NCI-H146 treated with DMSO at 0.1 percent for 48 hours (cell line): Measurements from ENCODE around the gene CNPY1.

Experiments used
- DNase-seq: peaks from one replicate; lab custom pipeline; 2025; ENCODE audit not compliant: unreplicated experiment; lab: John Stamatoyannopoulos, UW

The CNPY1 gene

DNA sequence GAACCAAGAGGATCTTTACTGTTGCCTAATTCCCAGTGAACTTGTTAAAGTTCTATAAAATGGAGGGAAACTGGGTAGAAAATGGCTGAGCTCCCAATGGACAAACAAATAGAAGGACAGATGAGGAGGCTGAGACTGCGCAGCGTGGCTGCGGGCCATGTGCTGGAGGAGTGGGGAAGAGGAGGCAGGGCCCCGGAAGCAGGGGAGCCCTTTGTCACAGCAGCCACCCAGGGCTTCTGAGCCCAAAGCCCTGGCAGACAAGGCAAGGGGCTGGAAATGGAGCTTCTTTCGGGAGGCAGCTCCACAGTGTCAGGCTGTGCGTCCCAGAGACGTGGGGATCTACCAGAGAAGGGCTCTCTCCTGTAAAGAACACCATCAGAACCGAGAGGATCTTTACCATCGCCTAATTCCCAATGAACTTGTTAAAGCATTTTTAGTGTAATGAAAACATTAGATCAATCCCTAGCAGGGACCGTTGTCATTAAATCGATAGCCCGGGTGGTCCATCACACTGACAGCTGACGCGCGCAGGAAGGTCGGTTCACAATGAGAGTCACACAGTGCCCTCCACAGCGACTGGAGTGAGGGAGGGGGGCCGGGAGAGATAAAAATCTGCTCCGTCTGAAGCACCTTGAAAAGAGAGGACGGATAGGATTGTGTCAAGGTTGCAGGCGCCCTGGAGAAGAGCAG is 14.0 kb upstream of the CNPY1 start:
- no peak for DNase-seq

DNA sequence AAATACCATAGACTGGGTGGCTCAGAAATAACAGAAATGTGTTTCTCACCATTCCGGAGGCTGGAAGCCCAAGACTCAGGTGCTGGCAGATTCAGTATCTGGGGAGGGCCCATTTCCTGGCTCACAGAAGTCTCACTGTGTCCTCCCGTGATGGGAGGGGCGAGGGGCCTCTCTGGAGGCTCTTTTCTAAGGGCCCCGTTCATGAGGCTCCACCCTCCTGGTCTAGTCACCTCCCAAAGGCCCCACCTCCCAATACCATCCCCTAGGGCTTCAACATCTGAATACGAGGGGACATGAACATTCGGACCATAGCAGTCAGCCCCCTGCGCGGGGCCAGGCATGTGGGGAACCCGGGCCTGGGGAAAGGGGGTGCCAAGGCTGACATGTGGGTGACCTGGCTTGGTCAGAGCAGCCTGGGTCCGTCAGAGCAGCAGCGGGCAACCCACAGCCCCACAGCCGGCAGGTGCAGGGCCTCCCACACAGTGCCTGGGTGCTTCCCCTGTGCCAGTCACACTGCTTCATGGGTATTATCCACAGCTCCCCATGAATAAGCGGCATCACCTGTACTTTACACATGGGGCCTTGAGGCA is 13.3 kb upstream of the CNPY1 start:
- no peak for DNase-seq

DNA sequence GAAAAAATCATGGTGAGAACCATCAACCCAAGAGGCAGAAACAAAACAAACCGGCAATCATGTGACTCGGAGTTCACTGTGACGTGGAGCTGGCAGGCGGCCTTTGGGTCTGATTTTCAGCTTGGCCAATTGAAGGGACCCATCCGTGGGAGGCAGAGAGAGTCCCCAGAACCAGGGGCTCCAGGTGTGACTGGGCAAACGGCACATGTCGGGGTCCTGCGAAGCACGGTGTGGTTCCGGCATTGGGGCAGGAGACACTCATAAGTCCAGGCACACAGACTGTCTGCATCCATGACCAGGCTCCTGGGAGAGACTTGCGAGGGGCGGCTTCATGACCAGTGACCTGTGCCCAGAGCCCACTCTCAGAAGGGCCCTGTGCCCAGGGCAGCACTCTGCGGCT is 12.6 kb upstream of the CNPY1 start:
- DNase-seq = no peak

DNA sequence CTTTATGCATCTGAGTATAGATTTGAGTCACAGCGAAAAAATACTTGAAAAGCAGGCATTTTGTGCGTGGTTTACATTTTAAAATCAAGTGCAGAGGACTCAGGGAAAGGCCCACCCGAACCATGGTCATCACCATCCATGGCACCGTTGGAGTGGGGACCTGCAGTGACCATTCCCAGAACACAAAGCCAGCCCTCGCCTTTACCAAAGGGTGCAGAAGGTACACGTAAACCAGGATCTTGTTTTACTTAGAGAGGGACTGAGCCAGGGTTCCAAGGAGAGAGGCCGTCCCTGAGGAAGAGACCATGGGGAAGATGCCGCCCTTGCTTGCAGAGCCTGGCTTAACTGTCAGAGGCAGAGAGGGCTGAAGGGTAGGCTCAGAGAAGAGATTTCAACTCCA is 12.0 kb upstream of the CNPY1 start:
- no peak for DNase-seq

DNA sequence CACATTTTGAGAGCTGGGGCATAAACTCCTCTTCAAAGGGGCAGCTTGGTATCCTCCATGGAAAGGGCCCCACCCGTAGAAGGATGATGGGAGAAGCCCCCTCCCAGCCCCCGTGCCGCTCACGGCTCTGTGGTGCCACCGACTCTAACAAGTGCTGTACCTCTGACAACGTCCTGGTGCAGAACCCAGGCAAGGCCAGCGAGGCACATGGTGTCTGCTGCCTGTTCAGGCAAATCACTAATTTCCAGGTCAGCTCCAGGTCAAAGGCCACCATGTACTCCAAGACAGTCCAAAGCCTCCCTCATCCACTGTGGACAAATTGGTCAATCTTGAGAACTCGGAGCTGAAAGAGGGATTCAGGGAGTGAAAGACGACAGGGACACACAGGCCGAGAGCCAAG is 11.4 kb upstream of the CNPY1 start:
- no peak for DNase-seq

DNA sequence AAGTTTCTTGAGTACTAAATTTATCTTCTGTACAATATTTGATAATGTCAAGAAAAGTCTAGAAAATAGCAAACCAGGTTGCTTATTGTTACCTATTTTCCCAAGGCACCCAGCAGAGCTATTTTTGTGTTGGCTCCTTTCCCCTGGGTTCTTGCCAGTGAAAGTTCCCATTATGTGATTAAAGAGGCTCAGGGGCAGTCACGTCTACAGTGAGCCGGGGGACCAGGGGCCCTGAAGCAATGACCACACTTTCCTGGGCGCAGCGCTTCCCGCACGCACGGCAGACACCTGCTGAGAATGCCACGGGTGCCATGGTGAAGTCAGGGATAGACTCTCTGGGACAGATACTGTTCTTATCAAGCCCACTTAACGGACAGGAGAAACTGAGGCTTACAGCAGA is 10.4 kb upstream of the CNPY1 start:
- DNase-seq = no peak

DNA sequence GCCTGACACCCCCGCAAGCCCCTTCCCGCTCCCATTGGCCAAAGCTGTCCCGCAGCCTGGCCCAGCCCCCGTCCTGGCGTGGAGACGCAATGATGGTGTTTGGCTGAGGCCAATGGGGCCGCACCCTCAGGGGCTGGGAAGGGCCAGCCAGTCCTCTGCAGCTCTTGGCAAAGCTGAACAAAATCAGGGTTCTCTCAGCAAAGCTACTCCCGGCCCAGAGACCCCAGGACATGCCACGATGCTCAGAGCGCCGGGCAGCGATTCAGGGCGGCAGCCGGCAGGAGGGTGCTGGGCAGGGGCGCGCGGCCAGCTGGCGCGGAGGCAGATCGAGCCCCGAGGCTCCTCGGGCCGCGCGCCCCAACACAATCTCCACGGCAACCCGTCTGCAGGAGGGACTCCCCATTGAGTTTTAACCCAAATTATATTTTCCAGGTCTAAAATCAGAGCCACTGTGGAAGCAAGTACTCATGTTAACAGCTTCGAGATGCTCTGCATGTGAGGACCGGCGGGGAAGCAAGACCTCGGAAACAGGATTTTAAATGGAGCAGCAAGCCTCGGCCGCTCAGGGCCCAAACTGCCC is 8.8 kb upstream of the CNPY1 start:
- DNase-seq = no peak

DNA sequence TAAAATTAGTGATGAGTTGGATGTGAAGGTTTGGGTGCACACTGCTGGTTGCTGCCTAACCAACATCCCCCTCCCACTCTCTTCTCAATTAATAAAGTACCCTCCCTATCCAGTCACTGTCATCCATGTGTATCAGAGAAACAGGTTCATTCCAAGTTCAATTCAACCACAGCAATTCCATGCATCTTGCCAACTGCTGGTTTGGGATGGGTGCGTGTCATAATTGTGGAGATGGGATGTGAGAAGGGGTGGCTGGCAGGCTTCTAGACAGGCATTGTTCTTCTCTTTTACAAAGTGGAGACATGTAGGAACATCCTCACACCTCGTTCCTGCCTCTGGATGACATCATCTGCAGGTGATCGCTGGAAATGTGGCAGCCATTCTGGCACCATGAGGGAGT is 7.5 kb upstream of the CNPY1 start:
- no peak for DNase-seq

DNA sequence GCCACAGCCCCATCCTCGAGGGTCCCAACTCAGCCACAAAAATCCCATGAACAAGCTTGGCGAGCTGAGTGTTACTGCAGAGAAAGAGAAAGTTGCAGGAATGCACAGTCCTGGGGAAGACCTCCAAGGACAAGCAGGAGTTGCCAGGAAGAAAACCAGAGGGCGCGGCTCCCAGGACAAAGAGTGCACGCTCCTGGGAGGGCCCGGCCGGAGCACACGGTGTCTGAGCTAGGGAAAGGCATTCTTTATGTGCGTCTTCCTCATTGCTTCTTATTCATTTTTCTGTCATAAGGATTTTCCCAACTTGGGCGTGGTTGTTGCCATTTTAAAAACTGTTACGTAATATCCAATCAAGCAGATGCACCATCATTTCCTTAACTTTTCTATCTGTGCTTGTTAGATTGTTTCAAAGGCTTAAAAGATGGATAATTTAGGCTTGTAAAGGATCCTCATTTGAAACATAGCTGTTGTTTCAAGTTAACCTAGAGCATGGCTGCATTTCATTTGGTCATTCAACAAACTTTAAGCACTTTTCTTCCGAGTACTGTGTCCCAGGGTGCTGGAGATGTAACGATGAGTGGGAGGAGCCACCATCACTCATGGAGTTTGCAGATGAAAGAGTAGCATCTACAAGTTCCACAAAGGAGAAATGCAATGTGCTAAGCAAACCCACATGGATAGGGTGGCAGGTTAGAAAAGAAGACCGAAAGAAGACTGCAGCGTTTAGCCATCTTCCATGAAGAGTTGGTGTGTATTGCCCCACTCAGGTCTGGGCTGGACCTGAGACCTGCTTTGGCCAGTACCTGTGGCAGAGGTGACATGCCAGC is 5.6 kb upstream of the CNPY1 start:
- no peak for DNase-seq

DNA sequence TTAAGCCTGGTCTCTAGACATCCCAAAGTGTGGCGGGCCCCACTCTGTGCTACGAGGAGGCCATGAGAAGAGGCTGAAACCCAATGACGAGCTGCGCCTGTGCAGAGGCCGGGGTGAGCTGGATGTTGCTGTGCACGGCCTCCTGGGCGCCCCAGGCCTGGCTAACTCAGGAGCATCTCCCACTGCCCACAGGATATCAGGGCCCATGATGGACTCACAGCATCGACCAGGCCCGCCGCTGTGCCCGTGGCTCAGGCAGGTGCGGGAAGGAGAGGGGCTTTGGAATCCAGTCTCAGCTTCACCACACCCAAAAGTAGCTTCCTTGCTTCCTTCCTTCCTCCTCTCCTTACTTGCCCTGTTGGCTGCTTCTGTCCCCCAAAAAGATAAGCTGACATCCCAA is 4.6 kb upstream of the CNPY1 start:
- no peak for DNase-seq

DNA sequence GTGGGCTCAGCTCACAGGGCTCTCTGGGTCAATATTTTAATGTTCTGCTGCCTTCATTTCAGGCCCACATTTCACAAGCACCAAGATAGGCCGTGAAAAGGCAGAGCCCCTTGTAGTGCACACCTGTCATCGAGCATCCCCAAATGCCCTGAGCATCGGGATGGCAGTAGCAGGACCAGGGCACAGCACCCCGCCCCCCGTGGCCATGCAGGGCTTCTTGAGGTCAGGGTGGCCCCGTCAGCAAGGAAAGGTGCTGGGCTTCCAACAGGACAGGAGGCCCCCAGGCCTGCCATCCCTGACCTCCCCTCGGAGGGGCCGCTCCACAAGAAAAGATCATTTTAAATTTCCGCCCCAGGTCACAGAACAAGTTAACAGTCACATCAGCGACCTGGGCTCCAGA is 2.9 kb upstream of the CNPY1 start:
- DNase-seq = no peak

DNA sequence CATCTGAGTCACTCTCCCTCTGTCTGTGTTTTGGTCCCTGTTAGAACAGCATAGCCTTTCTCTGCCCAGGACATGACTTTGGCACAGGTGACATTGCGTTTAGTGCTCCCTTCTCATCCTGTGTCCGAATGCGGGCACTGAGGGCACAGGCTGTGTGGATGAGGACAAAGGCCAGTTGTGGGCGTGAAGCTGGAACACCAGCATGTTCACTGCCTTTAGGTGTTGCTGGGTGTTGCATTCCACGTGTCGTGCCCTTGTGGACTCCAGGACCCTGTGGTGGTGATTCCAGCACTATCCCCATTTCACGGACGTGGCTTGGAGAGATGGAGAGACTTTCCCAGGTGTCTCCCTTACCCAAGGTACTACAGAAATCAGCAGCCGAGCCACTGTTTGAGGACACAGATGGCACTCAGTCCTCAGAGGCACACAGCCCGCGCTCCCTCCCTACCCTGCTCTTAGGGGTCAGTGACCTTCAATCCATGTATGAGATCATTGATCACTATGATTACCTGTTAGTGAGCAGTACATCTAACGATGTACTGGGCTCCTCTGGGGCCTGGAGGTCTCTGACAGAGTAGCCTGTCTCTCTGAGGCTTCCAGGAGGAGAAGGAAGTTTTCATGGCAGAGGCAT is 917 bp upstream of the CNPY1 start:
- no peak for DNase-seq

DNA sequence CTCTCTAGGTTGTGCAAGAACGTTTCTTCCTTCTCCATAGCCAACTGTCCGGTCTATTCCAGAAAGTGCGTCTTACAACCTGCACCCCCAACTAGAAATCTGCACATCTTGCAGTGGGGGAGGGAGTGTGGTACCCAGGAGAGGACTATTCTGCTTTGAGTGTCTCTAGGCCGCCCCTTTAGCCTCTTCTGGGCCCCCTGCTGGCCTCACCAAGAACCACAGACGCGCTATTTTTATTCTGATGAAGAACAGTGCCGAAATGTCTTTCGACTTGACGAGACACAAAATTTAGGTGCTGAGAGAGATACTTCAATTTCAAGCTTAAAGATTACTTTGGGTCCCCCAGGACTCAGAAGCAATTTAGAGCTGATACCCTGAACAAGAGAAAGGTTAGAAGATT is 1.0 kb downstream of the CNPY1 start:
- no peak for DNase-seq

DNA sequence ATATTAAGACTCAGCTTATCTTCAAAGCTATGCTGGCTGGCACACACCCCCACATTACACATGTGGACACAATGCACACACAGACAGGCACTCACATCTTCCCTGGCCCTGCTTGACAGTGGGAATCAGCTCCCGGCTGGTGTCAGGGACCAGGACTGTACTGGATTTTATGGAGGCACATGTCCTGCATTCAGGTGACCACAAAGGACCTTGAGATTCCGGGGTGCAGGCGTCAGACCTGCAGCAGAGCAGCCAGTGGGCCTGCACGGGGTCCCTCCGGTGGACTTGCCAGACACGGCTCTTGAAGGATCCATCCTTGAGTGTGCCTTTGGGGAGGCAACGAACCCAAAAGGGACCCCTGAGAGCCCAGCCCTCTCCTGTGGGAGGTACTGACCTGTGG is 1.9 kb downstream of the CNPY1 start:
- DNase-seq = no peak

DNA sequence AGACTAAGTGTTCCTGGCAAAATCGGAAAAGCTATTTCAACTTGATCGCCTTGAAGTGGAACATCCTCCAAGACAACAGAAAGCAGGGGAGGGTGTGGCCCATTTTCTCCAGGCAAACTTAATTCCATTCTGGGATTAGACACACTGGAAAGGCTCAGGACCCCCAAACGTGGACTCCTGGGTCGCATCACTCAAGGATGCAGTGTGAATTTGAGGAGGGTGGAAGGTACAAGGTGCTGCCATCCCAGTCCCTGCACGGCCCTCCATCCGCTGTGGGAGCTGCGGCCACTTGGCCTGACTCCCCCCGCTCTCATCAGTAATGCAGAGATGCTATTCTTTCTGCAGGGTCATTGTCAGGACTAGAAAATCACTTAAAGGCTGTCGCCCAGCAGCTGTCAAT is 2.4 kb downstream of the CNPY1 start:
- no peak for DNase-seq

DNA sequence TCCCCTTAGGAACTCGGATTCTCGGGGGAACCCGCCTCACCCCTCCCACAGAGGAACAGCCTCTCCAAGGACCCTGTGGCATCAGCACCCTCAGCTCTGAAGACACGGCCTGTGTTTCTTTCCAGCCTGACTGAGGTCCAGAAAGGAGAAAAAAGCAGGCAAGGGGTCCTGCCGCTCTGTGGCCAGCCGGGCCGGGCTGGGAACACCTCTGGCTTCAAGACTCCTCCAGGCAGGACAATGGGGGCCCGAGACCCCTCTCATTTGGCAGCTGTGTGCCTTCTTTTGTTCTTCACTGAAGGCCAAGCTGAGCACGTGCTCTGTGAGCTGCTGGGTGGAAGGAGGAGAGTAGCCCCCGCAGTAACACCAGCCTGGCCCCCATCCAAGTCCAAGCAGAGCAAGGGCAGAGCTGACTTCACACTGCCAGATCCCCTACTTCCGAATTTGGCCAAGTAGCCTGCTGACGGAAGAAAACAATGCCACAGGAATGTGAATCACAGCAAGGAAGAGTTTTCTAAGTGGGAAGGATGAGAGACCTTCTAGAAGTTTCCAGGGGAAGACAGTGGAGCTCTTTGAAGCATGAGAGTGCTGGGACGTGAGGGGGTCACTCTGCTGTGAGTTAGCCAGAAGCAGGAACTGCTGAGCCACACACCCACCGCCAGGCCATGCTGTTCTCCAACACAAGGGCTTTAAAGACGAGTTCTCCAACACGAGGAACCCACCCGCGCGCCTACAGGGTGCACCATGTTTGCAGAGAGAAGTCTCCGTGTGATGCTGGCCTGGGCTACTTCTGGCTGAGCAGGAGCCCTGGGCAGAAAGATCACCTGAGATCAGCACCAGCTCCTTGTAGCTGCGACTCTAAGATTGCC is 3.1 kb downstream of the CNPY1 start:
- no peak for DNase-seq

DNA sequence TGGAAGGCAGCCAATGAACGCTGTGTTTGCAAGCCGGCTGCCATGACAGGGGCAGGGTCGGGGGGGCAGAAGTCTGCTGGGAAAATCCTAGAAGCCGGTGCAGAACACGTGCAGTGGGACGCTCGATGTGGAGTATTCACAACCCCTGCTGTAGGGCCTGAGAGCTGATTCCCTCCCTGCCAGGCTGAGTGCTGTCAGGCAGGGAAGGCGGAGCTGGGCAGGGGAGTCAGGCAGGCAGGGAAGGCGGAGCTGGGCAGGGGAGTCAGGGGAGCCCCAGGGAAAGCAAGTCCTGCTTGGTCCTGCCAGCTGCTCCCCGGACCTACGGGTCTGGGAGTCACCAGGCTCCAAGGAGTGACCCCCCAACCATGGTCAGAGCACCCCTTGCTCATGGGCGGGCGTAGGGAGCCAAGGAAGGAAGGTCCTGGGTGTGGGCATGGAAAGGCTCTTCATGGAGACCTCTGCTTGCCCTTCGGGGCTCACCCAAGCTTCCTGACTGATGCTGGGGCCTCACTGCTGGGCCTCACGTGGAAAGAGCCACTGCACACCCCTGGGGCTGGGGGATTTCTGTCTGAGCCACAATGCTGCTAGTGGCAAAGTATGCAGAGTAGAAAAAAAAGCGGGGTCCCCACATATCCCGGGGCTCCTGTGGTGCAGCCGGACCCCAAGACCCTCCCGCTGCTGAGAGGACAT is 4.2 kb downstream of the CNPY1 start:
- DNase-seq = no peak

DNA sequence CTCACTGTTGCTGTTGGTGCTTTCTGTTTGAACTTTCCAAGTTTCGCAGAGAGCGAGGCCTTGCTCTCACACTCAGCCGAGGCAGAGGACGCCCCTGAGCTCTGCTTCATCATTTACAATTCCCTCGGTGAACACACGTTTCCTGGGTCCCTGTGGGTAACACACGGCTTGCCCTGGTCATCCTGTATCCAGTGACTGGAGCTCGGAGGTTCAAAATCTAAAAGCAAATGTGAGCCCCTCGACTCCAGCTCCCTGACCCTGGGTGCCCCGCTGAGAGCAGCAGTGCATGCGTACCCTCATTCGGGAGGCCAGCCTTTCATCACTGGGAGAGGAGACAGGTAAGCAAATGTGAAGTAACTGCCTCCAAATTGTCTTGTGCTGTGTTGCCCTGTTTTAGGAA is 5.8 kb downstream of the CNPY1 start:
- DNase-seq = no peak

DNA sequence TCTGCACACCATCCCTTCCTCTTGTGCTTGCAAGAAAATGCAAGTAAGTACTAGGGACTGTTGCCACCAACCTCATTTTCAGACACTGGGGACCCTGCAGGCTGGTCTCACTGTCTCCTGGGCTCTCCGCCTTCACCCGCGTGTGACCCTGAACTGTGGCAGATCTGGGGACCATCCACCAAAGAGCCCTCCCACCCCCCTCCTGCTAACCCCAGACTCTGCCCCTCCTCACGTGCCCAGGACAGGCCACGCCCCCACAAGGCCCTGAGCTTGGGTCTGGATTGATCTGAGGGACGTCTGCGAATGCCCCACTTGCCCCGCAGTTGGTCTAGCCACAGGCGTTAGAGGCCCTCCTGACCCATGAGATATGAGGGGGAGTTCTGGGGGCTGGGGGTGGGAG is 8.1 kb downstream of the CNPY1 start:
- DNase-seq = no peak

DNA sequence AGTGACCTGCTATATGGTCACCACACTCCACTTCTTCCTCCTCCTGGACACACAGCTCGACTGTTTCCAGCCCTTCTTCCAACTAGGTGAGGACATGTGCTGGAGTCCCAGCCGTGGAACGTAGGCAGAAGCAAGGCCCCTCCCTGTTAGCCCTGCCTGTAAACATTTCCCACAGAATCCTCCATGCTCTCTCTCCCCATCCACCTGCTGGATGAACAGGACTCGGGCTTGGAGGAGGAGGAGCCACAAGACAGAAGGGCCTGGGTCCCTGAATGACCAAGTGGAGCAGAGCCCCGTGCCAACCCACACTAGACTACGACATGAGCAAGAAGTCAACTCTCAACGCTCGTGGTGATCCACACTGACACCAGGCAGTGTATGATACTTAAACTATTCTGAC is 9.9 kb downstream of the CNPY1 start:
- DNase-seq = no peak
